ENCODE data around the gene ARID3B.
A peak's percentile ranks its signal among the peaks of the same experiment; 100 is the strongest.

ARID3B gene

GRCh38 chr15:74609938-74610301 is 68.9 kb downstream of the ARID3B start:
- DNase-seq: no peak

DNA sequence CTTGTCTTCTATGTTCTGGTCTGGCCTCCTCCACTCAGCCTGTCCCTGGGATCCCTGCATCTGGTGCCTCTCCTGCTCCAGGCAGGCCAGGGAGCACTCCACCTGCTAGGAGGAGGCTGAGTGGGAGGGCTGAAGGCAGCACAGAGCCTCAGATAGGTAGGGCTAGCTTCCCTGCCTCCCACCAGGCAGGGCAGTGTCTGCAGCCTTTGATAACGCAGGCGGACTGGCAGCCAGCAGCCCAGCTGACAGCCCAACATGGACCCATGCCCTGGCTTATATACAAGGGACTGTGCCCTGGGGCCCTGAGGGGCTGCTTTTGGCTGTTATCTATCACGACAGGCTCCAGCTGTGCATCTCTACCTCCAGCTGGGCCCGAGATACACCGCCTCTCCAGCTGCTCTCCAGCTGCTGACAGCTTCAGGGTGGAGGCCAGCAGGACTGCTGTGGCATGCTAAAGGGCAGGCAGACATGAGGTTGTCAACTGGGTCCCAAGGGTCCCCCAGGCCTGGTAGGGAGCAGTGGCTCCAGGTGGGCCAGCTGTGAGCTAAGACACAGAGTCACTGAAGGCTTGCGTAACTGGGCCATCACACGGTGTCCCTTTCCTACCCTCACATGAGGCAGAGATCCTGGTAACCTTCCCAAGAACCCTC is 69.4 kb downstream of the ARID3B start:
- DNase-seq: no peak

- DNase-seq: no peak
Observed at GRCh38 chr15:74611341-74611740, 70.3 kb downstream of the ARID3B start.

GRCh38 chr15:74611834-74612233 is 70.8 kb downstream of the ARID3B start:
- DNase-seq: no peak

DNA sequence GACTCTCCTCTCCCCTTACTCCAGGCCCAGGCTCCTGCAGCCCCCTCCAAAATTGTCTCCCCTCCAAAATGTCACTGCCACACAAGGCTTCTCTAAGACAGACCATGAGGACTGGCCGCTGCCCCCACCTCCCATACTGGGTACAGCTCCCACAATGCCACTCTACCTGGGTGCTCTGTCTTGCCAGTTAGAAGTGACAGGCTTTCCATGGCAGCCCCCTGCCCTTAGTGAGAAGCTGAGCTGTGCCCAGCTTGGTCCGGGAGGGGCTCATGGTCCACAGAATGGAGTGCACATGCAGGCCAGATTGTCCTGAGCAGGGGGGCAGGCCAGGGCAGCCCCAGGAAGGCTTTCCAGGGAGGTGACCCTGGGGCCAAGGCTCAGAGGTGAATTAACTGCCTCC is 71.7 kb downstream of the ARID3B start:
- no peak for DNase-seq

DNA sequence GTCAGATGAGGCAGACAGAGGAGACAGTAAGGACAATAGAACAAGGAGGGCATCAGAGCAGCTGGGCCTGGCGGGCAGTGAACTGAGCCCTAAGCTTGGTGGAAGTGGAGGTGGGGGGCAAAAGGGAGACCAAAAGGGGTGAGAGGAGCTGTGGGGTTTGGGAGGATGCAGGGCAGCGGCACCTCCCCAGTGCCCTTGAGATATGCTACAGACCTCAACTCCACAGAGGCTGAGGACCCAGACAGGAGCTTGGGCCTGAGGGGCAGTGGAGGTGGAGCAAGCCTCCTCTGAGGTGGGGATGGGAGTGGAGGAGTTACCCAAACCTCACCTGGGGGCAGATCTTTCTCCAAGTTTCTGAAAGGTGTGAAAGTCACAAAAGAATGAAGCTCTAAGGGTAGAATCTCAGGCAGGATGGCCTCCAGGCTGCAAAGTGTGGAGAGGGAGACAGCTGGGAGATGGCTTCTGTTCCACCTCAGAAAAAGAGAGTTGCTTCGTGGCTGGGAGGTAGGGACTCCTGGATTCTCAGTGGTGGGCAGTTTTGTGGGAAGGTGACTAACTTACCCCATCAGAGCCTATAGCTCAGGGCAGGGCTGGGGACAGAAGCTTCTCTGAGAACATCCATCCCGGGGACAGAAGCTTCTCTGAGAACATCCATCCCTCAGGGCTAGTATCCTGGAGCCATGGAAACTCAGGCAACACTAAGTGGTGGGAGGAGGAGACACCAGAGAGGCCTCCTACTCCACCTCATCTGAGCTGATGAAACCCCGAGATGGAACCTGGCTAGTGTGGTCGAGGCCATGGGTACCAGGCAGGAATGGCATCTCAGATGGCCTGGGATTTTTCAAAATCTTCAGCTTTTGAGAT is 72.3 kb downstream of the ARID3B start:
- no peak for DNase-seq

- DNase-seq: no peak
Observed at GRCh38 chr15:74613953-74614743, 73.1 kb downstream of the ARID3B start.

DNA sequence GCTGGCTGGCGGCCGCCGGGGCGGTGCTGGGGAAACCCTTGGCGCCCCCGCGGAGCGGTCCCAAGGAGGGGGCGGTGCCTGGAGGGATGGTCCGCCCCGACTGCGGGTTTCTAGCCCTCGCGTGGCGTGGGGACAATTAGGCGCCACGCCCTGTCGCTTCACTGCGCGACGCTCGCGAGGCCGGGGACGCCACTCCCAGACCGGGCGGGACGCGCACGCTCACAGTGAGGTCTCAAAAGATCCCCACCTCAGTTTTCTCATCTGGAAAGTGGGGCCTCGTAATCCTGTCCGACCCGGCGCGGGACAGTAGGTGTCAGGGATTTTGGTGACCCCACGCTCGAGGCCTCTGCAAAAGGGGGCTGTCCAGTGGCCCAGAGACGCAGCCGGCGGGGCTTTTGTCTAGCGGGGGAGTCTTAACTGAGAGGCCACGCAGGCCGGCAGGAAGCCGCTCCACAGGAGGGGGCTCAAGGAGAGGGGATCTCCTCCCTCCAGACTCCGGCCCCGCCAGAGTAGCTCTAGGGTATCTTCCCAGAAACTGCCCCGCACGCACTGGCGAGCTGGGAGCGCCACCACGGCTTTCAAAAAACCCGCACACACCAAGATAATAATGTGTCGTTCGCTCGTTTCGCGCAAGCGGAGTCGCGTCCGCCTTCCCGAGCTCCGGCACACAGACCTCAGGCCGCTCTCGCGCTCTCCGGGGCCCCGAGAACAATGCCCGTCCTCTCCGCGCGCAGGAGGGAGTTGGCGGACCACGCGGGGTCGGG is 73.9 kb downstream of the ARID3B start:
- peak; percentile 65 to 83 (median 74) for DNase-seq

GRCh38 chr15:74615508-74616365 is 74.7 kb downstream of the ARID3B start, which contains the start of gene CLK3:
CLK3 (plus strand) TSS chr15:74615836; CDS start chr15:74619197, 3,361 bp downstream.
- DNase-seq: peak; percentile 91 to 96 (median 94)

DNA sequence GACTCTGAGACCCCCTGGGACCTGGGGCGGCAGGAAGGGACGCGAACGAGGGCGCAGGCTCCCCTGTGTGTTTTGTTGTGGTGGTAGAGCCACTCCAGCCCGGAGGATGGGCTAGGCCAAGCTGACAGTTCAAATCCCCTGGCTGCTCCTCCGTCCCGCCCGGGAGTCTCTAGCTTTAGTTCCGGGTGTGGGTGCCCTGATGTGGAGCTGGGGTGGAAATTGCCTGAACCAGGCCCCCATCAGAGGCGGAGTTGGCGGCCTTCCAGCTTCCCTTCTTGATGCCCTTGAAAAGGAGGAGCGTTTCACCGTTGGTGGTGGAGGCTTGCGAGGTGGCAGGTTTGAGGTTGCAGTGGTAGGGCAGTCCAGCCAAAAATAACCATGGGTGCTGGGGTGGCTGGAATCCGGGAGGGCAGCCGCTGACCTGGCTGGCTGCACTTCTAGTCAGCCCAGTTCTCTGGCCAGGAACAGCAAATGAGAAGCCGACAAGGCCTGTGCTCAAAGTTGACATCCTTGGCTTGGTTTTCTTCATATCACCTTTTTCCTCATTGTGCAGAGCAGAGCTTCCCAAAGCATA is 75.4 kb downstream of the ARID3B start:
- peak in 3 of 4 experiments; percentile 15 to 39 (median 22) for DNase-seq

- DNase-seq: no peak
Observed at GRCh38 chr15:74616996-74617395, 76.0 kb downstream of the ARID3B start.

GRCh38 chr15:74618841-74619596 is 78.0 kb downstream of the ARID3B start:
- no peak for DNase-seq

DNA sequence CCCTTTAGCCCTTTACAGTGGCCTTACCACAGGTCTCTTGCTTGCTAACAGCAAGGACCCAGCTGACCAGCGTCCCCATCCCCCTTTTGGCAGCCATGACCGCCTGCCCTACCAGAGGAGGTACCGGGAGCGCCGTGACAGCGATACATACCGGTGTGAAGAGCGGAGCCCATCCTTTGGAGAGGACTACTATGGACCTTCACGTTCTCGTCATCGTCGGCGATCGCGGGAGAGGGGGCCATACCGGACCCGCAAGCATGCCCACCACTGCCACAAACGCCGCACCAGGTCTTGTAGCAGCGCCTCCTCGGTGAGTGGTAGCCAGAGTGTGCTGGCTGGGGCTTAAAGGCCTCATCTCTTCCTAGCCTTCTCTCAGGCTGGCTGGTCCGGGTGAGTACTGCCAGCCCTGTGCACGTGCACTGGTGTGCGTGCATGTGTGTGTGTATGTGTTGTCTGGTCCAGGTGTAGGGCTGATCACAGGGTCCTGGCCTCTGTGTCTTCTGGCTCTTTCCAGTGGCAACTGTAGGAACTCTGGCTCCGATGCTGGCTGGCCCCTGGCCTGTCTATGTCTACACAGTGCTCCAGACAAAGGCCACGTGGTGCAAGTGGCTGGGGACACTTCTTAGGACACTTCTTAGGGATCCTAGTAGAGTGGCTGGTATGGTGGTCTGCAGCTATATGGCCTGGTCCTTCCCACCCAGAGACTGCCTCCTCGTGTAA is 79.1 kb downstream of the ARID3B start:
- DNase-seq: no peak

- peak; percentile 25 to 57 (median 44) for DNase-seq
Observed at GRCh38 chr15:74620636-74621545, 79.9 kb downstream of the ARID3B start.

DNA sequence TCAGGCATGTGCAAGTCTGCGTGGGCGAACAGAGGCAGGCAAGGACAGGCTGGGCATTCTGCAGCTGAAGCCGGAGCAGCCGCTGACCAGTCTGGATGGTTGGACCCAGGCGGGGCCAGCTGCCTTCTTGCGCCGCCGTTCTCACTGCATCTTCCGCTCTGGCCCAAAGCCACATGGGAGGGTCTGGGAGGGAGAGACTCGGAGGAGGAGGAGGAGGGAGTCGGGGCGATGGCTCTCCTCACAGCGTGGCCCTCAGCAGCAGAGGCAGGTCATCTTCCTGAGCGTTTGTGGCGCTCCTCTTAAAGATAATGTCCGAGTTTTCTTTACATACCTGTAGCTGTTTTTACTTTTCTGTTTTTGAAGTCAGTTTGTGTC is 80.5 kb downstream of the ARID3B start:
- DNase-seq: no peak

- no peak for DNase-seq
Observed at GRCh38 chr15:74621936-74622335, 80.9 kb downstream of the ARID3B start.

GRCh38 chr15:74622758-74623157 is 81.7 kb downstream of the ARID3B start:
- no peak for DNase-seq

DNA sequence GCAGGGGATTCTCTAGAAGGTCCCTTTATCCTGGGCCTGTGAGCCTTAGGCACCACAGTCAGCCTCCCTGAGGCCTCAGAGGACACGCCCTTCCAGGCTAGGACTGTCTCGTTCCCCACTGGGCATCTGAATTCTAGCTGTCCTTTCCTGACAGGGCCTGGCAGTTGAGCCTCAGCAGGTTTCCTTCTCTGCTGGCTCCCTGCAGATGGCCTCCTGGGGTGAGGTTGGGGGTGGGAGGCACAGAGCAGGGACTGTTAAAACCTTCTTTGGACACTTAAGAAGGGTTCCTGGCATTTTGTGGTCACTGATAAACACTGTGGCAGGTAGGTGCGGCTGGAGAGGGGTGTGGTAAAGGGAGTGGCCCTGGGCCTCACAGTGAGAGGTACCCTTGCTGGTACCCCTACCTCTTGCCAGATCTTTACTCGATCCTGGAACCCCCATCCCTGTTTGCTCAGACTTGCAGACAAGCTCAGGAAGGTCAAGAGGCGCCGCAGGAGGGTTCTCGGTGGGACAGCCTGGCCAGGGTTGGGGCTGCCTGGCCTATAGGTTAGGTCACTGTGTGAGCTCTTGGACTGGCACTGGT is 83.1 kb downstream of the ARID3B start:
- DNase-seq: no peak

All from activated CD4-positive, CD25-positive, alpha-beta regulatory T cell (primary cell).